Measurements from ENCODE around the gene IDH3G.
"Not testable (repeated sequence)": the region's sequence is repeated elsewhere in the genome, so short reads cannot be mapped to it uniquely, and the experiment has no call there.

Gene IDH3G

GRCh38 chrX:153771415-153772315 lies 22.5 kb downstream of the IDH3G start:
- DNase-seq = no peak

DNA sequence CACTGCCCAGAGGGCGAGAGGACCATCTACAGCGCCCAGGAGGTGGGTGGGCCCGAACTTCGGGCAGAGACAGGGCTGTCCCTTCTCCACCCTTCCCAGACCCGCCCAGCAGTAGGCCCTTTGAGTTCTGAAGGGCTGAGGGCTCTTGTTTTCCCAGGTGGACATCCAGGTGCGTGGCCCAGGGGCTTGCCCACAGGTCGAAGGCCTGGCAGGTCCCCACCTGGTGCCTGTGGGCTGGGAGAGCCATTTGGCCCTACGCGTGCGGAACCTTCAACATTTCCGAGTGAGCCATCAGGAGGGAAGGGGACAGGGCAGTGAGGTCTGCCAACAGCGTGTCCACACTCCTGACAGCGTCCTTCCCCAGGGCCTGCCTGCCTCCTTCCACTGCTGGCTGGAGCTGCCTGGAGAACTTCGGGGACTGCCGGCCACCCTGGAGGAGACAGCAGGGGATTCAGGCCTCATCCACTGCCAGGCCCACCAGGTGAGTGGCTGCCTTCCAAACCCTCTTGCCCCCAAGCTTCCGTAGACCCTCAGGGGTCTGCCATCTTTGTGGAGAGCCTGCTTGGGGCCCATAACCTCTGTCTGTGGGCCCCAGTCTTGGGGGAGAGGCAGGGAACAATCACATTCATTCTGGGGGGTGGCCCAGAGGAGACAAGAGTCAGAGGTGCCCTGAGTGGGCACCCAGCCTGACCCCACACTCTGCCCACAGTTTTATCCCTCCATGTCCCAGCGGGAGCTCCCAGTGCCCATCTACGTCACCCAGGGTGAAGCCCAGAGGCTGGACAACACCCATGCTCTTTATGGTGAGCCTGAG lies 23.4 kb downstream of the IDH3G start:
- no peak for DNase-seq

DNA sequence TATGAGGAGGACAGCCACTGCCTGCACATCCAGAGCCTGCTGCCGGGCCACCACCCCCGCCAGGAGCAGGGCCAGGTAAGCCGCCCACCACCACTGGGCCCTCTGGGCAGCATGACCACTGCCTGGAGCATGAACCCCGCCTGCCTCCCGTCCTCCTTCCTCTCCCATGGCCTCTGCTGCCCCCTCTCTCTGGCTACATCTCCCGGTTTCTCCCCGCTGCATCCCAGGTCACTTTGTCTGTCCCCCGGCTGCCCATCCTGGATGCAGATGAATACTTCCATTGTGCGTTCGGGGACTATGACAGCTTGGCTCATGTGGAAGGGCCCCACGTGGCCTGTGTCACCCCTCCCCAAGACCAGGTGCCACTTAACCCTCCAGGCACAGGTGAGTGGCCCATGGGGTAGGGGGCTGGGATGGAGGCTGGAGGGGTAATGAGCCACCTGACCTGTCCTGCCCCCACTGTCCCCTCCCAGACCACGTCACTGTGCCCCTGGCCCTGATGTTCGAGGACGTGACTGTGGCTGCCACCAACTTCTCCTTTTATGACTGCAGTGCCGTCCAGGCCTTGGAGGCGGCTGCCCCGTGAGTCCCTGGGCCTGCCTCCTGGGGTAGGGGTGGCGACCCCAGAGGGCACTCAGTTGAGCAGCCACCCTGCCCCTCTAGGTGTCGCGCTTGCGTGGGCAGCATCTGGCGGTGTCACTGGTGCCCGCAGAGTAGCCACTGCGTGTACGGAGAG lies 24.1 kb downstream of the IDH3G start:
- no peak for DNase-seq

- no peak for DNase-seq
These were observed 24.9 kb downstream of the IDH3G start for GRCh38 chrX:153769158-153769864.

DNA sequence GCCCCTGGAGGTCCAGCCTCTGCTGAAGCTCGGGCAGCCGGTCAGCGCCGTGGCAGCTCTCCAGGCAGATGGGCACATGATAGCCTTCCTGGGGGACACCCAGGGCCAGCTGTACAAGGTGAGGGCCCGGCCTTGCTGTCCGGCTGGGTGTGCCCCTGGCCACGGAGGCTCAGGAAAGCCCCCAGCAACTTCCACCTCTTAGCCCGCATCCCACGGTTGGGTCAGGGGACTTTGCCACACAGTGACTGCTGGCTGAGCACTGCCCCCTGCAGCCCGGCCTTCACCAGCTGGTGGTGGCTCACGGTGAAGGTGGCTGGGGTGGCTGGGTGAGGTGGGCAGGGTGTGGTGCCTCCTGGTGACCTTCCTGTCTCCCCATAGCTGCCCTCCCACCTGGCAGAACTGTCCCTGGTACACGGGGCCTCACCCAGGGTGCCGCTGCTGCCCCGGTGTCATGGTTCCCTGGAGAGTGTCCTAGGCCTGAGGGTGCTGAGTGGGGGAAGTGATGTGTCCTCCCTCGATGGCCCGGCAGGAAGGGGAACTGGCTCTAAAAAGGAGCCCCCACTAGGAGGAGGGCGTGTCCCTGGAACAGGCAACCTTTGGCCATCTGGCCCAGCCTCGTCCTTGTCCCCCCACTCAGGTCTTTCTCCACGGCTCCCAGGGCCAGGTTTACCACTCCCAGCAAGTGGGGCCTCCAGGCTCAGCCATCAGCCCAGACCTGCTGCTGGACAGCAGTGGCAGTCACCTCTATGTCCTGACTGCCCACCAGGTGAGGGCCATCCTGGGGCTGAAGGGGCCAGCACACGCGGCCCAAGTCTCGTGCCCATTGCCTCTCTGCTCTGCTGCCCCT lies 25.6 kb downstream of the IDH3G start:
- no peak for DNase-seq

DNA sequence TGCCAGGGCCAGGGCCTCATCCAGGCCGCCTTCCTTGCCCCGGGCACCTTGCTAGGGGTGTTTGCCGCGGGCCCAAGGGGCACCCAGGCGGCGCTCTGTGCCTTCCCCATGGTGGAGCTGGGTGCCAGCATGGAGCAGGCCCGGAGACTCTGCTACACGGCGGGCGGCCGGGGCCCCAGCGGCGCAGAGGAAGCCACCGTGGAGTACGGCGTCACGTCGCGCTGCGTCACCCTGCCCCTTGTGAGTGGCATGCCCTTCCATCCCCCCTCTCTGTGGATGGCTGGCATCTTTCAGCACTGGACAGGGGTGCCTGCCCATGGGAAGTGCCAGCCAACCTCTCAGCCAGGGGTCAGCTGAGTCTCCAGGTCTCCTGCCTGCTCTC lies 26.5 kb downstream of the IDH3G start:
- DNase-seq = no peak

DNA sequence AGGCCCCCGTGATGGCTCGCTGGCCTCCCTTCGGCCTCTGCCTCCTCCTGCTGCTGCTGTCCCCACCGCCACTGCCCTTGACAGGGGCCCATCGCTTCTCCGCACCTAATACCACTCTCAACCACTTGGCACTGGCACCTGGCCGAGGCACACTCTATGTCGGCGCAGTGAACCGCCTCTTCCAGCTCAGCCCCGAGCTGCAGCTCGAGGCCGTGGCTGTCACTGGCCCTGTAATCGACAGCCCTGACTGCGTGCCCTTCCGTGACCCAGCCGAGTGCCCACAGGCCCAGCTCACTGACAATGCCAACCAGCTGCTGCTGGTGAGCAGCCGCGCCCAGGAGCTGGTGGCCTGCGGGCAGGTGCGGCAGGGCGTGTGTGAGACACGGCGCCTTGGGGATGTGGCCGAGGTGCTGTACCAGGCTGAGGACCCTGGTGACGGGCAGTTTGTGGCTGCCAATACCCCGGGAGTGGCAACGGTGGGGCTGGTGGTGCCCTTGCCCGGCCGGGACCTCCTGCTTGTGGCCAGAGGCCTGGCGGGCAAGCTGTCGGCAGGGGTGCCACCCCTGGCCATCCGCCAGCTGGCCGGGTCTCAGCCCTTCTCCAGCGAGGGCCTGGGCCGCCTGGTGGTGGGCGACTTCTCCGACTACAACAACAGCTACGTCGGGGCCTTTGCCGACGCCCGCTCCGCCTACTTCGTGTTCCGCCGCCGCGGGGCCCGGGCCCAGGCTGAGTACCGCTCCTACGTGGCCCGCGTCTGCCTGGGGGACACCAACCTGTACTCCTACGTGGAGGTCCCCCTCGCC lies 27.1 kb downstream of the IDH3G start:
- no peak for DNase-seq

DNA sequence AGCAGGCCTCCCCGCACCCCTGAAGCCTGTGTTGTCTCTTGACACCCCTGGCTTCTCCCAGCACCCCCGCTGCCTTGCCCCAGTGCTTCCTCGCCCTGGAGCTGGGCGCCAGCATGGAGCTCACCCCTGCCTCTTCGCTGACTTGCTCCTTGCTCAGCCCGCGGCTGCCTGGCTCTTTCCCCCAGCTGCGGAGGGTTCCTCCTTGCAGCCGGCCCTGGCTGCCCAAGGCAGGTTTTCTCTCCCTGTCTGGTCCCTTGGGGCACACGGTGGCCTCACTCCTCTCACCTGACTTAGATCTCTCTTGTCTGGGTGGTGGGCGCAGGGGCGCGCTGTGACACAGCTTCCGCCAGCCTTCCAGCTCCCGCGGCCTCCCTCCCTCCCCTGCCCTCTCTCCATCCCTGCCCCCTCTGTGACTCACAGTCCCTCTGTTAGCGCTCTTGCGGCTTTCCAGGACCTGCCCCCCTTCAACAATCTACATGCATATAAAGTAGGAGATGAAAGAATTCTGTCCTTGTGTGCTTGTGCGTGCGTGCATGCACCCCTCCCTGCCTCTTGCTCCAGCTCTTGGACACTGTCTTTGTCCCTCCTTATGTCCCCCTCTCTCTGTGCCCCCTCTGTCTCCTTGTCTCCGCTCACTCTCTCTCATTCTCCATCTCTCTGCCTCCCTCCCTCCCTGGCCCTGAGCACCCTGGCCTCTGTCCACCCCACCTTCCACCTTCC lies 27.9 kb downstream of the IDH3G start:
- no peak for DNase-seq

DNA sequence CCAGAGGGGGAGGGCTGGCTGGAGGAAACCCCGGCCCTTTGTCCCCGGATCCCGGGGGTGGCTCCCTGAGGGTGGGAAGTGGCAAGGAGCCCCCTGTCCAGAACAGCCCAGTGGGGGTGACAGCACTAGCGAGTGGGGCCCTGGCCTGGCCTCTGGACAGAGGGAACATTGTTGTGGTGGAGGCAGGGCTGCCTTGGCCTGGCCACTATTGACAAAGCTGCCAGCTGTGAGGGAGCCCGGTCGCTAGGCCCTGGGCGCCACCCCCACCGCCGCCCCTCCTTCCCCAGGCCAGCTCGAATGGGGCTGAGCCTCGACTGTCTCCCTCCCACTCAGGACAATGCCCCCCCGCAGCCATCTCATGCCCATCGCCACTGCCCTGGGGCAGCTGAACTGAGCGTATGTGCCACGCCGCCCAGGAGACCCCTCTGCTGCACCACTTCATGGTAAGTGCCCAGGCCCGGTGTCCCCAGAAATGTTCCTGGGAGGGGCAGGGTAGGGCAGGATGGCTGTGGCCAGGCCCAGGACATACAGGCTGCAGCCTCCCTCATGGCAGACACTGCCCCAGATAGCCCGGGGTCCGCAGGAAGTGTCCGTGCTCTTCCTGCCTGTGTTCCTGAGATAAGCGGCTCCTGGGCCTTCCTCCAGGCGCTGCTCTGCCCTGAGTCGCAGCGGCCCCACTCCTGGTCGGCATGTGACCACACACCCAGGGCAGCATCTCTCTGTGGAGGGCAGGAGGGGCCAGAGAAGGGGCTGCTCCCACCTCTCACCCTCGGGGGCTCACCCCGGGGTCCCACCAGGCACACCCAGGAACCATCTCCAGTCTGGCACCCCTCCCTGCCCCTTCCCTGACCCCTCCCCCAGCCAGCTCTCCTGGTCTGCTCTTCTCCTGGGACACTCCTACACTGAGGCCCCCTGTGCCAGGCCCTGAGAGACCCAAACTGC lies 28.8 kb downstream of the IDH3G start:
- DNase-seq = no peak

DNA sequence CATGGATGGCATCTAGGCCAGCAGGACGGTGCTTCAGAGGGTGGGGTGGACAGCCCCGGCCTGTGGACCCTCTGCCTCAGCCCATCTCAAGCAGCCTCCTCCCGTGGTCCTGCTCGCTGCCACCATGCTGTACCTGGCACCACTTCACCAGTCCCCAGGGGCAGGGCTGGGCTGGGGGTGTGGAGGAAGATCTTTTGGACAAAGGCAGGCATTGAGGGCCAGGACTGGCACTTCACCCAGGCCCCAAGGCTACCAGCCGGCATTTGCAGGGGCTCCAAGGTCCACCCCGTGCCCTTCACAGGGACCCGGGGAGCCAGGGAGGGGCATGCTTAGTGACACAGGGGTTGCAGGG lies 29.4 kb downstream of the IDH3G start:
- DNase-seq = no peak

GRCh38 chrX:153763989-153764755 lies 30.0 kb downstream of the IDH3G start, which contains the start of gene PLXNB3:
Gene PLXNB3 (plus strand): TSS chrX:153764249. CDS start chrX:153765536, 1,287 bp downstream.
- no peak for DNase-seq

DNA sequence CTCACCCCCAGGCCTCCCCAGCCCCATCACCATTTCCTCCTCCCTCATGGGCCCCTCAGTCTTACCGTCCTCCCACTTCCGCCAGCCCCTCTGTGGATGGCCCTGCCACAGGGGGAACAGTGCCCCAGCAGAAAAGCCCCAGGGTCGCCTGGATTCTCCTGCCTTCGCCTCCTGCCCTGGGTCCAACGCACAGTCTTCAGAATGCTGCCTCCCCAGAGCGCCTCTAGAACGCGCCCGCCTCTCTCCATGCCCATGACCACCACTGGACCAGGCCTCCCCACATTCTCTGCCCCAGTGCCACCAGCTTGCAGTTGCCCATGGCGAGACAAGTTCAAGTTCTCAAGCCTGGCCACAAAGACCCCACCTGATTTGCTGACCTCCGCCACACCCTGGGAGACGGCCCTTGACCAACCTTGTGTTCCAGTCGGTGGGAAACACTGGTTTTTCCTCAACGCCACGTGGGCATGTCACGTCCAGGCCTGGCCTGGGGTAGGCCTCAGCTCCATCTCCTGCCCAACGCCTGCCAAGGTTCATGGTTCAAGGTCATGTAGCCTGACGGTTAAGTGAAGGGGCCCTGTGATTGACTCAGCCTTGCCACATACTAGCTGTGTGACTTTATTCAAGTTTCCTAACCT lies 30.8 kb downstream of the IDH3G start:
- no peak for DNase-seq

GRCh38 chrX:153762626-153763173 lies 31.5 kb downstream of the IDH3G start:
- DNase-seq = no peak

DNA sequence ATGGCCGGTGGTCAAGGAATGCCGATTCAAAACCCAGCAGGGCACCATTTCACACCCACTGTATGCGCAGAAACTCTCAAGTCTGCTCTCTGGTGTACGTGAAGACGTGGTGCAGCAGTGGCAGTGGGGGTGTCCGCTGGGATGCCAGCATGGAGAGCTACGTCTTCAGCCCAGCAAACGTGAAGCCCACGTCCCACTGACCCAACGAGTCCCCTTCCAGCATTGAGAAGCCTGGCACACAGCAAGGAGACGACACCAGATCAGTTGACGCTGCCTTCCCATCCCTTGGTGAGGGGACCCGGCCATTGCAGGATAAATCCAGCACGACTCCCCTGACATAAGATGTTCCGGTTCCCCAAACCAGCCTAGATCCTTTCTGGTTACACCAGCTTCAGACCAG lies 32.3 kb downstream of the IDH3G start:
- DNase-seq = no peak

DNA sequence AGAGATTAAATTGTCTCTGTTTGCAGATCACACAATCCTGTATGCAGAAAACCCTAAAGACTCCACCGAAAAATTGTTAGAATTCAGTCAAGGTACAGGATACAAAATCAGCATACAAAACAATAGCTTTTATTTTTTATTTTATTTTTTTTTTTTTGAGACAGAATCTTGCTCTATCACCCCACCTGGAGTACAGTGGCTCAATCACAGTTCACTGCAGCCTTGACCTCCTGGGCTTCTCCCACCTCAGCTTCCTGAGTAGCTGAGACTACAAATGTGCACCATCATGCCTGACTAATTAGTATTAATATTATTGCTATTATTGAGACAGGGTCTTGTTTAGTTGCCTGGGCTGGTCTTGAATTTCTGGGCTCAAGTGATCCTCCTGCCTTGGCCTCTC lies 39.0 kb downstream of the IDH3G start:
- DNase-seq = no peak

DNA sequence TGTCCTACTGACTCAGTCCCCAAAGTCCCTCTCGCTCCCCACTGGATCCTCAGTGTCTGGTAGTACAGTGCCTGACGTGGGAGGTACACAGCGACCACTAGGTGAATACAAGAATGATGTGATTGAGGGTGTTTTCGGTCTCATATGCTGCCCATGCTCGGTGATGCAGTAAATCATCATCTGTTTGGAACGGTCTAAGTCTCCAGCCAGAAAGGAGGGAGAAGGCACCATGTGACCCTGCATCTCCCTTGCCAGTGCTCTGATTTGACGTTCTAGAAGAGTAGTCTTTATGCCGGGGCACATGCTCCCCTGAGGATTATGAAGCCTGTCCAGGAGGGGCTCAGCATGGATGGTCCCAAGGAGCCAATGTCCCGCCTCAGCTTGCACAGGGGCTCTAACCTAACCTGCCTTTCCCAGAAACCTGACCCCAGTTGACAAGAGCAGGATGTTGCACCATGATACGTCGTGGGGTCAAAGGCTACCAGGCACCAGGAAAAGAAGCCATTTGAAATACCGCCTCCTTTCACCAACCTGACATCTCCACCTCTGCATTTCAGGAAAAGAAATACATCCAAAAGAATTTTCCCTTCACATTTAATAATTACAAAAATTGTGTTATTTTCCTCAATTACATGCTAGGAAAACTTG lies 43.9 kb downstream of the IDH3G start:
- DNase-seq = no peak

GRCh38 chrX:153749017-153749416 lies 45.2 kb downstream of the IDH3G start:
- not testable (repeated sequence) for DNase-seq
